ENCODE data around the gene SPEF2. TPM values are rescaled to one million over a fixed set of nuclear protein-coding genes. Genes with fewer than 3 reads are reported as not detected.

Gene SPEF2
- total RNA-seq, 1 donor from 2014 or later = 2.7 TPM

DNA sequence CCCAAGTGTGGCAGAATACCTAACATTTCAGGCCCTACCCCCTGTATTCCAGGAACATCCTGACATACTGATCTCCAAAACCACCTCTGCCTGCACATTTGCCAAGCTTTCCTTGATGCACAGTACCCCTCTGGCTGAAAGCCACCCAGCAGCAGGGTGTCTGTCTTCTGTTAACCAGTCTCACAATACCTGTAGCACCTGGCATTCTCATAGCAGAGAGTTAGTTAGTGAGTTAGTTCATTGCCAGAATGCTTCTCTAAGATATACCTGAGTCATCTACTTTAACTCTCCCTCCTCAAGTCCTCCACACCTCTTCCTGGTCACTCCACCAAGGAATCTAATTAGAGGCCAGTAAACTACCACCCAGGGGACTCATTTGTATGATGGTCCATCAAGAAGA, 192.9 kb downstream of the SPEF2 start:
- Histone ChIP-seq H3K36me3 (no peaks in the 10 kb centered on the region), H3K4me3 (no peak overlapping the region), H3K27me3 (ENCODE audit: low read depth) (no peaks in the 10 kb centered on the region), H3K9me3 (replicated peaks) (no peaks in the 10 kb centered on the region), H3K4me1 (no peaks in the 10 kb centered on the region), H3K27ac (replicated peaks) (no peak overlapping the region)
- TF ChIP-seq, protein P1, sequence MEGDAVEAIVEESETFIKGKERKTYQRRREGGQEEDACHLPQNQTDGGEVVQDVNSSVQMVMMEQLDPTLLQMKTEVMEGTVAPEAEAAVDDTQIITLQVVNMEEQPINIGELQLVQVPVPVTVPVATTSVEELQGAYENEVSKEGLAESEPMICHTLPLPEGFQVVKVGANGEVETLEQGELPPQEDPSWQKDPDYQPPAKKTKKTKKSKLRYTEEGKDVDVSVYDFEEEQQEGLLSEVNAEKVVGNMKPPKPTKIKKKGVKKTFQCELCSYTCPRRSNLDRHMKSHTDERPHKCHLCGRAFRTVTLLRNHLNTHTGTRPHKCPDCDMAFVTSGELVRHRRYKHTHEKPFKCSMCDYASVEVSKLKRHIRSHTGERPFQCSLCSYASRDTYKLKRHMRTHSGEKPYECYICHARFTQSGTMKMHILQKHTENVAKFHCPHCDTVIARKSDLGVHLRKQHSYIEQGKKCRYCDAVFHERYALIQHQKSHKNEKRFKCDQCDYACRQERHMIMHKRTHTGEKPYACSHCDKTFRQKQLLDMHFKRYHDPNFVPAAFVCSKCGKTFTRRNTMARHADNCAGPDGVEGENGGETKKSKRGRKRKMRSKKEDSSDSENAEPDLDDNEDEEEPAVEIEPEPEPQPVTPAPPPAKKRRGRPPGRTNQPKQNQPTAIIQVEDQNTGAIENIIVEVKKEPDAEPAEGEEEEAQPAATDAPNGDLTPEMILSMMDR (IDR thresholded peaks at IDR 0.05; ENCODE audit: borderline replicate concordance) = no peak
- DNase-seq = no peak
- intact Hi-C loops (cut with micrococcal nuclease) = no loop called here

DNA sequence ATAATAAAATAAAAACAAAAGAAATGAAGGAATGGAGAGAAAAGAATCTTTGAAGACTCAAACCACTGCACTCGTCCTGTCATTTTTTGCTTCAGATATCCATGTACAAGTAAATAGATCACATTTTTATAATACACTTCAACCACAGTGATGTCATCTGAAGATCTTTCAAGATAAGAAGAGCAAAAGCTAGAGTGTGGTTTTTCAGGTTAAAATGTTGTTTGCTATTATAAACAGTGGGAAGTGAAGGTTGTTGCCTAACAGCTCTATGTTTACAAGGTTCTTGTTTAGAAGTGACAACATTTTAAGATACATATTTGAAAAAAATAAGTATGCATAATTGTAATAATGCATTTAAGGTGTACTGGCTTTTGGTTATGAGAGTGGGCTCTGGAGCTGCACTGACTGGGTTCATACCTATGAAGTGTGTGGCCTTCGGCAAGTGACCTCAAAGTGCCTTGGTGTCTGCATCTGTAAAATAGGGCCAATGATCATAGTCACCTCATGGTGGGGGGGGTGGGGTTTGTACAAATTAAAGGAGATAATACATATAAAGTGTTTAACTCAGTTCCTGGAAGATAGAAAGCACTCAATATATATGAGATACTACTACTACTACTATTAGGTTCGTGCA, 193.6 kb downstream of the SPEF2 start:
- DNase-seq = no peak
- Histone ChIP-seq H3K27ac (replicated peaks) (no peak overlapping the region), H3K9me3 (replicated peaks) (no peaks in the 10 kb centered on the region), H3K27me3 (ENCODE audit: low read depth) (no peaks in the 10 kb centered on the region), H3K4me3 (no peak overlapping the region), H3K36me3 (no peaks in the 10 kb centered on the region), H3K4me1 (no peaks in the 10 kb centered on the region)
- TF ChIP-seq, protein P1 (IDR thresholded peaks at IDR 0.05; ENCODE audit: borderline replicate concordance) = no peak
- intact Hi-C loops (cut with micrococcal nuclease) = no loop called here

DNA sequence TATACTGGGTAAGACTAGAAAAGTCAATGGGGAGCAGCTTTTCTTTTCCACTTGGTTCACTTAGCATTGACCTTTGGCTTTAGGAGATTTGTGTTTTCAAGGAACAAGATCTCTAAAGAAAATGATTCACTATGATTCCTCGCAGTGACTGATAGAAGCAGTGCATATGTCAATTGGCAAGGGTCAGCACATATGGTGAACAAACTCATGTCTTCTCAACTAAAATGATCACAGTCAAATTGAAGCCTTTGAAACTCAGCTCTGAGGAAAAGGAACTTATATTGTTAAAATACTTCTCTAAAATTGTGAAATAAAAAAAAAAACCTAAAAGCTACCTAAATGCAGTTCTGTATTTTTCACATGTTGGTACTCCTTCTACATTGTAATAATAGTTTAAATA, 195.9 kb downstream of the SPEF2 start:
- no peaks in the 10 kb centered on the region for H3K36me3 ChIP-seq
- DNase-seq = no peak
- H3K9me3 ChIP-seq (replicated peaks) = no peaks in the 10 kb centered on the region
- TF ChIP-seq, protein P1 (IDR thresholded peaks at IDR 0.05; ENCODE audit: borderline replicate concordance) = no peak
- no peak overlapping the region for H3K4me3 ChIP-seq
- H3K27ac ChIP-seq (replicated peaks) = no peak overlapping the region
- no peaks in the 10 kb centered on the region for H3K27me3 ChIP-seq (ENCODE audit: low read depth)
- intact Hi-C loops (cut with micrococcal nuclease) = no loop called here
- H3K4me1 ChIP-seq = no peaks in the 10 kb centered on the region

DNA sequence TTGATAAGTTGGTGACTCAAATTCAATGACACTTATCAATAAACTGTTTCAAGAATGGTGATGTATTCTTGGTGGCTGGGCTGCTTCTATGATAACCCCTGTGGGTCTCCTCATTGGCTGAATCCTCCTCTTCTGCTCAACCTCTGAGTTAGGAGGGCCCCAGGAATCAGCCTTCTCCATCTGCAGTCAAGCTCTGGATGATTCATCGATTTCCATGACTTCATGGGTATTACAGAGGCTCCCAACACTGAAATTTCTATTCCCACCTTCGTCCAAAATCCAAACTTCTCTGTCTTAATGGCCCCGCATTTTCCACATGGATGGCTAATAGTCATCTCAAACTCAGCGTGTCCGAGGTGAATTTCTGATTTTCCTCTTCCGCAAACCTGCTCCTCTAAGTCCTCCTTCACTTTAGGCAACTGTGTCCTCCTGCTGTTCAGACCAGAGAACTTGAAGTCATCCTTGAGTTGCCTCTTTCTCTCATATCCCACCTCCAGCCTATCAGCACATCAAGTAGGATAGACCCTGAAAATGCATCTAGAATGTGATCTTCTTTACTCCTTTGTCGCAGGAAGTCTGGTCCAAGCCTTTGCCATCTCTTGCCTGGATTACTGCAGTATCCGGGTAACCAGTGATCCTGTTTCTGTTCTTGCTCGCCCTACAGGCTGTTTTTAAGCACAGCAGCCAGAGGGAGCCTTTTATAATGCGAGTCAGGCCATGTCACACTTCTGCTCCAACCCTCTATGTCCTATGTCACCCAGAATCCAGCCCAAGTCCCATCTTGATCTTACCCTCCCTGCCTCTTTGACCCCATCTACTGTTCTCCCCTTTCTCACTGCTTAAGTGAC, 197.7 kb downstream of the SPEF2 start:
- intact Hi-C loops (cut with micrococcal nuclease) = no loop called here
- Histone ChIP-seq H3K27me3 (ENCODE audit: low read depth) (peaks cover 3% of the 10 kb centered on the region), H3K9me3 (replicated peaks) (no peaks in the 10 kb centered on the region), H3K4me1 (no peaks in the 10 kb centered on the region), H3K27ac (replicated peaks) (no peak overlapping the region), H3K36me3 (no peaks in the 10 kb centered on the region), H3K4me3 (no peak overlapping the region)
- DNase-seq = no peak
- TF ChIP-seq, protein P1 (IDR thresholded peaks at IDR 0.05; ENCODE audit: borderline replicate concordance) = peak; percentile 60

DNA sequence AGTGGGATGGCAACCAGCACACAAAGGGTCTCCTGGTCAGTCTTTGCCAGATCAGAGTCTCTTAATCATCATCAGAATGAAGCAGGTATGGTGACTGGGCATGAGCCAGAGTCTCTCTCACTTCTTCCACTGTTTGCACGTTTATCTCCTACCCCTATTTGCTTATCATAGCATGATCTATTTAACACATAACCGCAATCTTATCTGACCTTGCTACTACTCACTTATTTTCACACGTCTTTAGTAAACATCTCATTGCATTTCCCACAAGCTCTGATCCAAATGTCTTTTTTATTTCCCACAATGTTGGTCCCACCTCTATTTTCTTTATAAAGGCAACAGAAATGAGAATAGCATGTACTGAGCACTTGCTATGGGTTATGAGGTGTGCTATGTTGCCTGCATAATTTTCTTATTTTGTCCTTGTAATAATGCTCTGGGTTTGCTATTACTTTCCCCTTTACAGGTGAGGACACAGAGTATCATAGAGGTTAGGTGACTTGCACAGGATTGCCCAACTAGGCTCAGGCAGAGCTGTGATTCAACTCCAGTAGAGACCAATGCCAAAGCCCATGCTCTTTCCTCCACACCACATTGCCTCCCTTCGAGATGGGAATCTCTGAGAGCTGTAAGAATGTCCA, 199.3 kb downstream of the SPEF2 start:
- intact Hi-C loops (cut with micrococcal nuclease) = no loop called here
- H3K9me3 ChIP-seq (replicated peaks) = no peaks in the 10 kb centered on the region
- TF ChIP-seq, protein P1 (IDR thresholded peaks at IDR 0.05; ENCODE audit: borderline replicate concordance) = no peak
- no peaks in the 10 kb centered on the region for H3K4me1 ChIP-seq
- no peak for DNase-seq
- no peaks in the 10 kb centered on the region for H3K36me3 ChIP-seq
- H3K27ac ChIP-seq (replicated peaks) = no peak overlapping the region
- H3K27me3 ChIP-seq (ENCODE audit: low read depth) = peaks cover 3% of the 10 kb centered on the region
- no peak overlapping the region for H3K4me3 ChIP-seq
